ENCODE measurements around the gene GALNT17.

Gene GALNT17

DNA sequence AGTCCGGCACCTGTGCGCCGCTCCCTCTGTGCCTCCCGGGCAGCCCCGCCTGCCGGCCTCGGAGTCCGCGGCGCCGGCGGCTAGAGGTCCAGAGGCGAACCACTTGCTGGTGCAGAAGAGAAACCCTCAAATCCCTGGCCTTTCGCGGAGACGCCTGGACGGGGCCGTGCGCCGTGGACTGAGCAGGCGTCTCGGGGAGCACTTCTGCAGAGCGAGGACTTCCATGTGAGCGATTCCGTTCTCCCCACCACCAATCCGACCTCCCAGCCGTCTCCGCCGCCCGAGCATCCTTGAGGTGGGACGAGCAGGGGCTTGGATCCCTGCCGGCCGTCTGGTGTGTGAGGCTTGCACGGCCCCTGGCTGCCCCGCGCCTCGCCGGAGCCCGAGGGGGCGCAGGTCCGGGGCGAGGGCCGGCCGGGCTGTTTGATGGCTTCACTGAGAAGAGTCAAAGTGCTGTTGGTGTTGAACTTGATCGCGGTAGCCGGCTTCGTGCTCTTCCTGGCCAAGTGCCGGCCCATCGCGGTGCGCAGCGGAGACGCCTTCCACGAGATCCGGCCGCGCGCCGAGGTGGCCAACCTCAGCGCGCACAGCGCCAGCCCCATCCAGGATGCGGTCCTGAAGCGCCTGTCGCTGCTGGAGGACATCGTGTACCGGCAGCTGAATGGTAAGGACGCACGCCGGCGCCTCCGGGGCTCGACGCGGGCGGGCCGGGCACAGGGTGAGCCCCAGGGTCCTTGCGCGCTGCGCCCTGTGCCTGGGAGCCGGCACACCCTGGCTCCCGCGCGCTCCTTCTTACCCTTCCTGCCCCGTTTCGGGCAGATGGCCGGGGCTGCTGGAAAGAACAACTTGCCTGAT lies 660 bp downstream of the GALNT17 start:
- no peak for DNase-seq (ENCODE audit: insufficient read length, low spot score)
- TF ChIP-seq SPI1 (IDR thresholded peaks at IDR 0.05; ENCODE audit: low read depth, low read length) (no peak), POLR2AphosphoS5 (IDR thresholded peaks at IDR 0.05; ENCODE audit: low read depth, low read length) (no peak), TAF1 (IDR thresholded peaks at IDR 0.05; ENCODE audit: low read depth, low read length) (no peak), POU2F2 (IDR thresholded peaks at IDR 0.05; ENCODE audit: low read depth, low read length) (no peak), POLR2A (IDR thresholded peaks at IDR 0.05; ENCODE audit: low read depth, low read length) (no peak), PAX5 (IDR thresholded peaks at IDR 0.05; ENCODE audit: insufficient read depth, low read length, severe bottlenecking) (no peak)
- FAIRE-seq: no peak

DNA sequence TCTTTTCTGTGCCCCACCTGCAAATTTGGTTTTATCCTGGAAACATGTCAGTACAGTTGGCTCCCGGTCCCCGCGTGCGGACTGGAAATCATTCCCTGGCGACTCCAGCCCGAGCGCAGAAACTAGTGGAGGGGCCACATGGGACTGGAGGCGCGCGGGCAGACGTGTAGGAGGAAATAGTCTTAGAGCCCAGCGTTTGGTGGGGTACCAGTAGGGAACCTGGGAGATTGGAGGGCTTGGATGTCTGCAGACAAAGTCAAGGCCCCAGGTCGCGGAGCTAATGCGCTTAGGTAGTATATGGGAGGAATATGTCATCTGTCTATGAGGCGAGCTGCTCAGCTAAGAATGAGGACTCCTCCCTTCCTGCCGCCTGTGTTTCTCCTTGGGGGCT lies 1.3 kb downstream of the GALNT17 start:
- no peak for FAIRE-seq
- no peak for DNase-seq (ENCODE audit: insufficient read length, low spot score)

DNA sequence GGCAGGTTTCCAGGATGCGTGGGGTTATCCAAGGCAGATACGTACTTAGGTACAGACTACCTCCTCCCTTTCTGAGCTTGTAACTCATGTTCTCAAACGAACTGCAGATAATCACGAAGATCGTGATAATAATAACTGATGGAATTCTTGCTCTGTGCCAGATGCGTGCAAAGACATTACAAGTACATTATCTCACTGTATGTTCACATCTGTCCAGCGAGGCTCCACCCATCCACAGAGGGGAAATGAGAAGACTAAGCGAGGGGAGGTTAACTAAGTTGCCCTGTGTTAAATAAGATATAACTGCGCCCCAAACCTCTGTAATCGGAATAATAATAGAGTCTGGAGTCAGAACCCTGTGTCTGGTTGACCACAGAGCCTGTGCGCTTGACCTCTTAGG lies 1.9 kb downstream of the GALNT17 start:
- DNase-seq (ENCODE audit: insufficient read length, low spot score) (no peak), FAIRE-seq (no peak)
- TF ChIP-seq TAF1 (IDR thresholded peaks at IDR 0.05; ENCODE audit: low read depth, low read length): no peak
- no peak for TF ChIP-seq PAX5 (IDR thresholded peaks at IDR 0.05; ENCODE audit: insufficient read depth, low read length, severe bottlenecking)
- TF ChIP-seq POLR2AphosphoS5 (IDR thresholded peaks at IDR 0.05; ENCODE audit: low read depth, low read length): no peak
- TF ChIP-seq POLR2A (IDR thresholded peaks at IDR 0.05; ENCODE audit: low read depth, low read length): no peak
- TF ChIP-seq POU2F2 (IDR thresholded peaks at IDR 0.05; ENCODE audit: low read depth, low read length): no peak
- TF ChIP-seq SPI1 (IDR thresholded peaks at IDR 0.05; ENCODE audit: low read depth, low read length): no peak

More for the DNA sequence above, 1.3 kb downstream of the GALNT17 start:
- TF ChIP-seq PAX5 (IDR thresholded peaks at IDR 0.05; ENCODE audit: insufficient read depth, low read length, severe bottlenecking): no peak
- TF ChIP-seq POU2F2 (IDR thresholded peaks at IDR 0.05; ENCODE audit: low read depth, low read length): no peak
- TF ChIP-seq POLR2AphosphoS5 (IDR thresholded peaks at IDR 0.05; ENCODE audit: low read depth, low read length): no peak
- TF ChIP-seq SPI1 (IDR thresholded peaks at IDR 0.05; ENCODE audit: low read depth, low read length): no peak
- TF ChIP-seq POLR2A (IDR thresholded peaks at IDR 0.05; ENCODE audit: low read depth, low read length): no peak
- no peak for TF ChIP-seq TAF1 (IDR thresholded peaks at IDR 0.05; ENCODE audit: low read depth, low read length)

DNA sequence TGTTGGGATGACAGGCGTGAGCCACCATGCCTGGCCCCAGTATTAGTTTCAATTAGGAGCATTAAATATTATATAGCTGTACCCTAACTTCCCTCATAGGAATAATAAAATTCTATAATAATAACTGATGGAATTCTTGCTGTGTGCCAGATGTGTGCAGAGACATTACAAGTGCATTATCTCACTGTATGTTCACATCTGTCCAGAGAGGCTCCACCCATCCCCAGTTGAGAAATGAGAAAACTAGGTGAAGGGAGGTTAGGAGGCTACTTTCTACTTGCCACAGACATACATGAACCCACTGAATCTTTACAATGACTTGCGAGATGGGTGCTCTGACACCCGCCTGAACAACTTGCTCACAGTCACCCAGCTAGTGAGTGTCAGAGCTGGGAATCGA lies 3.2 kb downstream of the GALNT17 start:
- DNase-seq (ENCODE audit: insufficient read length, low spot score): no peak
- no peak for FAIRE-seq
- no peak for TF ChIP-seq POLR2AphosphoS5 (IDR thresholded peaks at IDR 0.05; ENCODE audit: low read depth, low read length)
- TF ChIP-seq POU2F2 (IDR thresholded peaks at IDR 0.05; ENCODE audit: low read depth, low read length): no peak
- TF ChIP-seq POLR2A (IDR thresholded peaks at IDR 0.05; ENCODE audit: low read depth, low read length): no peak
- TF ChIP-seq TAF1 (IDR thresholded peaks at IDR 0.05; ENCODE audit: low read depth, low read length): no peak
- TF ChIP-seq SPI1 (IDR thresholded peaks at IDR 0.05; ENCODE audit: low read depth, low read length): no peak

DNA sequence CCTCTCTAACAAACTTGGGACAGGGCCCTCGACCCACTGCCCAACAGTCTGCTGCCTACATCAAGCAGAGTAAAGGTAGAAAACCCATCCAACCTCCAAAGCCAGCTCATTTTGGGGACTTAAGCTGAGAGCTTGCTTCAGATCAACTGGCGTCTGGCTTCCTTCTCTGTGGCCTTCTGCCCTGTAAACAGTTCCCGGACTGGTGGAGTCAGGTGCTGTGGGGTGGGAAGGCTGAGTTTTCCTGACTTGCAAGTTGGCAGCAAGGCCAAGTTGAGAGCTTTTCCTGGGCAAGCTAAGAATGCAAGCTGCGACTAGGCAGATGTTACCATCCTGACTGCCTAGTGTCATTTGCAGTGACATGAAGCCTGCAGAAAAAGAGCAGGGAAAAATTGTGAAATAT lies 3.7 kb downstream of the GALNT17 start:
- DNase-seq (ENCODE audit: insufficient read length, low spot score) (no peak), FAIRE-seq (no peak)
- TF ChIP-seq PAX5 (IDR thresholded peaks at IDR 0.05; ENCODE audit: insufficient read depth, low read length, severe bottlenecking) (no peak), POLR2AphosphoS5 (IDR thresholded peaks at IDR 0.05; ENCODE audit: low read depth, low read length) (no peak), POU2F2 (IDR thresholded peaks at IDR 0.05; ENCODE audit: low read depth, low read length) (no peak), SPI1 (IDR thresholded peaks at IDR 0.05; ENCODE audit: low read depth, low read length) (no peak), TAF1 (IDR thresholded peaks at IDR 0.05; ENCODE audit: low read depth, low read length) (no peak), POLR2A (IDR thresholded peaks at IDR 0.05; ENCODE audit: low read depth, low read length) (no peak)

DNA sequence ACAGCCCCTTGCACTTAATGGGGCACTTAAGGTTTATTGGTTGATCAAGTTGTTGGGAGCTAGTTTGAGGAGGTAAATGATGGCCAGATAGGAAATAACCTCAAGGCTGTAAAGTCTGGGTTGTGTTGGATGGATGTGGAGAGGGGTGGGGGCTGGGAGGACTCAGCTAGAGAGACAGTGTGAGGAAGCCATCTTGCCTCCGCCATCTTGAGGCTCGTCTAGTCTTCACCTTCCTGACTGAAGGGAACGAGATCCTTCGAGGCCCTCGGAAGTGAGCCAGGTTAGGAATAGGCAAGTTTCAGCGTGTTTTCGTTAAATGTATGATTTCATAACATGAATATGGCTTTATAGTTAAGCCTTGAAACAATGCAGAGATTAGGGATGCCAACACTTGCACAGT lies 5.5 kb downstream of the GALNT17 start:
- DNase-seq (ENCODE audit: insufficient read length, low spot score) (no peak), FAIRE-seq (no peak)
- TF ChIP-seq POLR2AphosphoS5 (IDR thresholded peaks at IDR 0.05; ENCODE audit: low read depth, low read length) (no peak), POLR2A (IDR thresholded peaks at IDR 0.05; ENCODE audit: low read depth, low read length) (no peak), PAX5 (IDR thresholded peaks at IDR 0.05; ENCODE audit: insufficient read depth, low read length, severe bottlenecking) (no peak), SPI1 (IDR thresholded peaks at IDR 0.05; ENCODE audit: low read depth, low read length) (no peak), POU2F2 (IDR thresholded peaks at IDR 0.05; ENCODE audit: low read depth, low read length) (no peak), TAF1 (IDR thresholded peaks at IDR 0.05; ENCODE audit: low read depth, low read length) (no peak)

DNA sequence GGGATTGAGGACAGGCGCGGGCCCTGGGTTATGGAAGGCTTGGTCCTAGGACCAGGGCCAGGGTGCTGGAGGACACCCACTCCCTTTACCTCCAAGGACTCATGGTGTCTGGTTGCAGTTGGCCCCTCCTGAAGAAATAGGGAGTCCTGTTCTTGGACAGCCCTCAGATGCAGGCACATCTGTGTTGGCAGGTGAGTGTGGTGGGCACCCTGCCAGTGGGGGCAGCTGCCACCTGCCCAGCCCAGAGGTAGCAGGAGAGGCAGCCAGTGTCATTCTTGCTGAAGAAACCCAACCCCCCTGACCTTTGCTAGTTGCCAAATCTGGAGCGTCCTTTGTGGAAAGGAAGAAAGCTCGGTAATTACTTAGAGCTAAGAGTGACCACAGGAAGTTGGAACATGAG lies 8.3 kb downstream of the GALNT17 start:
- no peak for FAIRE-seq
- TF ChIP-seq POLR2AphosphoS5 (IDR thresholded peaks at IDR 0.05; ENCODE audit: low read depth, low read length) (no peak), PAX5 (IDR thresholded peaks at IDR 0.05; ENCODE audit: insufficient read depth, low read length, severe bottlenecking) (no peak)

DNA sequence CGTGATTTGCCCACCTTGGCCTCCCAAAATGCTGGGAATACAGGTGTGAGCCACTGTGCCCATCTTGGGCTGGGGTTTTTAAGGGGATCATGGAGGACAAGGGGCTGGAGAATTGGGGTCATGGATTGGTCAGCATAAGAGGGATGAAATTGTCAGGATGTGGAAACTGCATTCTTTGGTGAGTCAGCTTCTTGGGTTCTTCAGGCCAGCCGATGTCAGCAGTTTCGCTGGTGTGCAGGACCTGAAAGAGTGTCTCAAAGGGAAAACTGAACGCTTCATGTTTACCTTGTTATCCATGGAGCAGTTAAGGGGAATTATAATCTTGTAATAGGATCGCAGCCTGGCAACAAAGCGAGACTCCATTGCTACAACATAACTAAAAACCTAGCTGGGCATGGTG lies 13.0 kb downstream of the GALNT17 start:
- DNase-seq (ENCODE audit: insufficient read length, low spot score) (no peak), FAIRE-seq (no peak)
- TF ChIP-seq TAF1 (IDR thresholded peaks at IDR 0.05; ENCODE audit: low read depth, low read length) (no peak), POU2F2 (IDR thresholded peaks at IDR 0.05; ENCODE audit: low read depth, low read length) (no peak), POLR2A (IDR thresholded peaks at IDR 0.05; ENCODE audit: low read depth, low read length) (no peak), SPI1 (IDR thresholded peaks at IDR 0.05; ENCODE audit: low read depth, low read length) (no peak), POLR2AphosphoS5 (IDR thresholded peaks at IDR 0.05; ENCODE audit: low read depth, low read length) (no peak), PAX5 (IDR thresholded peaks at IDR 0.05; ENCODE audit: insufficient read depth, low read length, severe bottlenecking) (no peak)

More for the DNA sequence above, 8.3 kb downstream of the GALNT17 start:
- no peak for DNase-seq (ENCODE audit: insufficient read length, low spot score)

DNA sequence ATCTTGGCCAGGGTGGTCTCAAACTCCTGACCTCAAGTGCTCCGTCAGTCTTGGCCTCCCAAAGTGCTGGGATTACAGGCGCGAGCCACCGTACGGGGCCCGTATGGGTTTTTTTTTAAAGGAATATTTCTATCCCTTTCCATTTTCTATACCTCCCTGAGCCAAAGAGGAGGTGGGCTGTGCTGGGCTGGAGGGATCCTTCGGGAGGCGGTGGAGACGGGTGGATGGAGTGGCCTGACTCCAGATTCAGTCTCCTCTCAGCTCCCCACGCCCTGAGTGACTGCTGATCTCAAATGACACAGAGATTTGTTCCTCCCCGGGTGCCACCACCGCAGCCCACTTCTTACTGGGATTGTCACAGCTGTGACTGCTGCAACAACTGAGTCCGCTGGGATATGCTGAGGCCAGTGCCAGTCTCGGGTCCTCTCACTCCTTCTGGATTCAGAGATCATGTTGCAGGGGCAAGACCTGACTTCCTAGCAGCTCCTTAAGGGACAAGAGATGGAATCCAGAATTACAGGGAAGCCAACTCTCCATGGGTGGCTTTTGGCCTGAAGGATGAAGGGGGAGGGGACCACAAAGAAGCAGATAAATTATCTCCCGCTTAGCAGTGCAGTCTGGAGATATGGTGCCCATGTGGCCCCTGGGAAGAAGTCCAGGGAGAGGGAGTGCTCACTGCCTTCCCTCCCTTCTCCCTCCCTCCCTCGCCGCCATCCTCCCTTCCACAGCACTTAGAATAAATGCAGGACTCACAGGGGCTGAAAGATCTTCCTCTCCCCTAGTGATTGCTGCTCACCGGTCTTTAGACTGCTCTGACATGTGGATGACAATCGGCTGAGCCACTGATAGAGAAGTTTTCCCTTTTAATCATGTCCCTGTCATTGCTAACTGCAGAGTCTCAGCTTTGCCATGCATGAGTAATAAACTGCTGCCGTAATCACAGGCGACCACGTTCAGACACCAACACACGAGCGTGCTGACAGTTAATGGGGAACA lies 14.3 kb downstream of the GALNT17 start:
- FAIRE-seq (no peak), DNase-seq (ENCODE audit: insufficient read length, low spot score) (no peak)
- TF ChIP-seq POU2F2 (IDR thresholded peaks at IDR 0.05; ENCODE audit: low read depth, low read length): no peak
